GM04504 (cell line): Measurements from ENCODE around the gene CRELD1.
"Not testable (repeated sequence)": the region's sequence is repeated elsewhere in the genome, so short reads cannot be mapped to it uniquely, and the experiment has no call there.

Experiments
- DNase-seq: peaks from one replicate; pipeline ENCODE4 v3.0.0-alpha.2; 2012; ENCODE audit warnings: low read depth

Gene CRELD1

DNA sequence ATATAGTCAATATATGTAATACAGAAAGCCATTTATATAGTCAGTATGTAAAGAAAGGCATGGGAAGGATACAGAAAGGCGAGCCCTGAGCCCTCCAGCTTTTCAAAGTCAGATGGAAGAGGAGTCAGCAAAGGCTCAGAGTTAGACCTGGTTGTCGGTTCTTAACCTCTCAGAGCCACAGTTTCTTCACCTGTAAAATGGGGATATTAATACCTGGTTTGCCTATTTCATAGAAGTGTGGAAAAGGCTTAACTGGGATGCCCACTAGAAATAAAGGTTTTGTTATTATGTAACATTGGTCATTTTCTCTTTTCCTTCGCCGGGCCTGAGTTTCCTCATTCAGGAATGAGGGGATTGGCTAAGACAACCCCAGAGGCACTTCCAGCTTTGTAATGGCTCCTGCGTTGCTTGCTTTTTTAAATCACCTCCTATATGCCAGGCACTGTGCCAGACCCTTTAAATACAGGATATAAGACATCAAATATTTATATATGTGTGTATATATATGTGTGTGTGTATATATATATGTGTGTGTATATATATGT, 2.4 kb downstream of the CRELD1 start:
- DNase-seq: no peak

DNA sequence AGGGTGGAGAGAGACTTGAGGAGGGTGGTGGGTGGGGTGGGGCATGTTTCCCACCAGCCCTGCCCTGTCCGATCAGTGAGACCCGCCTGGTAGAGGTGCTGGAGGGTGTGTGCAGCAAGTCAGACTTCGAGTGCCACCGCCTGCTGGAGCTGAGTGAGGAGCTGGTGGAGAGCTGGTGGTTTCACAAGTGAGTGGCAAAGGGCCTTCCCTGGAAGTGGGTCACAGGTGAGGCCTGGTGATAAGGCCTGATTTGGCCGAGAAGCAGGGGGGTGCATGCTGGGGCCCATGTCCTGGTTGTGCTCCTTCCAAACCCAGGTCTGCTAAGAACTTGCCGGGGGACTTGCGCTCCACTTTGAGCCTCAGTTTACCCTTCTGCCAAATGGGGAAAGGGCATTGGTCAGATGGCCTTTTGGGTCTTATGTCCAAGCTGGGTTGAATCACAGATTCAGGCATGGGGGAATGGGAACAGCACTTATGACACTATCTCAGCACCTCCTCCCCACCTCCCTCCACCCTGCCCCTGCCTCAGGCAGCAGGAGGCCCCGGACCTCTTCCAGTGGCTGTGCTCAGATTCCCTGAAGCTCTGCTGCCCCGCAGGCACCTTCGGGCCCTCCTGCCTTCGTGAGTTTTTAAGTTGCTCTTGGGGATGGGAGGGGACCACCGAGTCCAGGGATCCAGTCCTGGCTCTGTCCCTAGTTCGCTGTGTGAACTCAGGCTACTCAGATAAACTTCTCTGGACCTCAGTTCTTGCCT, 4.0 kb downstream of the CRELD1 start:
- no peak for DNase-seq

DNA sequence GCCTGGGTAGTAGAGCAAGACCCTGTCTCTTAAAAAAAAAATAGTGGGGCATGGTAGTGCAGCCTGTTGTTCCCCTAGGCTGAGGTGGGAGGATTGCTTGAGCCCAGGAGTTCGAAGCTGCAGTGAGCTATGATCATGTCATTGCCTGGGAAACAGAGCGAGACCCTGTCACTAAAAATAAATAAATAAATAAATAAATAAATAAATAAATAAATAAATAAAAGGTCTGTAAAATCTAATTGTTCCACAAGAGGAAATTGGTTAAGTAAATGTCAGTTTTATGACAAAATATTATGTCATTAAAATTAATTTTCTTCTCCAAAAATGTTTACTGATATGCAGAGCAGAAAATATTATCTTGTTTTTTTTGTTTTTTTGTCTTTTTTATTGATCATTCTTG, 5.3 kb downstream of the CRELD1 start:
- no peak for DNase-seq

DNA sequence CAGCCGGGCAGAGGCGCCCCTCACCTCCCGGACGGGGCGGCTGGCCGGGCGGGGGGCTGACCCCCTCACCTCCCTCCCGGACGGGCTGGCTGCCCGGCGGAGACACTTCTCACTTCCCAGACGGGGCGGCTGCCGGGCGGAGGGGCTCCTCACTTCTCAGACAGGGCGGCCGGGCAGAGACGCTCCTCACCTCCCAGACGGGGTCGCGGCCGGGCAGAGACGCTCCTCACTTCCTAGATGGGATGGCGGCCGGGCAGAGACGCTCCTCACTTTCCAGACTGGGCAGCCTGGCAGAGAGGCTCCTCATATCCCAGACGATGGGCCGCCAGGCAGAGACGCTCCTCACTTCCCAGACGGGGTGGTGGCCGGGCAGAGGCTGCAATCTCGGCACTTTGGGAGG, 6.3 kb downstream of the CRELD1 start:
- not testable (repeated sequence) for DNase-seq

DNA sequence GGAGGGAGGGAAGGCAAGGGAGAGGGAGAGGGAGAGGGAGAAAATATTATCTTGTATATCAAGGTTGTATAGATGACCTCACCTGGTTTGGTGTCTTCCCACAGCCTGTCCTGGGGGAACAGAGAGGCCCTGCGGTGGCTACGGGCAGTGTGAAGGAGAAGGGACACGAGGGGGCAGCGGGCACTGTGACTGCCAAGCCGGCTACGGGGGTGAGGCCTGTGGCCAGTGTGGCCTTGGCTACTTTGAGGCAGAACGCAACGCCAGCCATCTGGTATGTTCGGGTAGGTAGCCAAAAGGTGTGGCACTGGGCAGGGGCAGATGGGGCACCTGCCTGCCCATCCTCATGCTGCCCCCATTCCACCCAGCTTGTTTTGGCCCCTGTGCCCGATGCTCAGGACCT, 7.1 kb downstream of the CRELD1 start:
- no peak for DNase-seq

DNA sequence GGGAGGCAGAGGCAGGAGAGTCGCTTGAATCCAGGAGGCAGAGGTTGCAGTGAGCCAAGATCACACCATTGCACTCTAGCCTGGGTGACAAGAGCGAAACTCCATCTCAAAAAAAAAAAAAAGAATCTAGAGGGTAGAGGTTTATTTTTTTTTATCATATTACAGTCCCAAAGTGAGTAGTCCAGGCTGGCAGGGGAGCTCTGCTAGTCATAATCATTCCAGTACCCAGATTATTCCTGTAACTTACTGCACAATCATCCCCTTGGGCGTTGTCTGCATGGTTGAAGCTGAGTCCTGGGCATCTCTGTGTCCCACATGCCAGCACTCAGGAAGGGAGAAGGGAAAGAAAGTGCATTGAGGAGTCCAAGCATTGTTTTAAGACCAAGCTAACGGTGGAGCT, 8.5 kb downstream of the CRELD1 start:
- DNase-seq: no peak

DNA sequence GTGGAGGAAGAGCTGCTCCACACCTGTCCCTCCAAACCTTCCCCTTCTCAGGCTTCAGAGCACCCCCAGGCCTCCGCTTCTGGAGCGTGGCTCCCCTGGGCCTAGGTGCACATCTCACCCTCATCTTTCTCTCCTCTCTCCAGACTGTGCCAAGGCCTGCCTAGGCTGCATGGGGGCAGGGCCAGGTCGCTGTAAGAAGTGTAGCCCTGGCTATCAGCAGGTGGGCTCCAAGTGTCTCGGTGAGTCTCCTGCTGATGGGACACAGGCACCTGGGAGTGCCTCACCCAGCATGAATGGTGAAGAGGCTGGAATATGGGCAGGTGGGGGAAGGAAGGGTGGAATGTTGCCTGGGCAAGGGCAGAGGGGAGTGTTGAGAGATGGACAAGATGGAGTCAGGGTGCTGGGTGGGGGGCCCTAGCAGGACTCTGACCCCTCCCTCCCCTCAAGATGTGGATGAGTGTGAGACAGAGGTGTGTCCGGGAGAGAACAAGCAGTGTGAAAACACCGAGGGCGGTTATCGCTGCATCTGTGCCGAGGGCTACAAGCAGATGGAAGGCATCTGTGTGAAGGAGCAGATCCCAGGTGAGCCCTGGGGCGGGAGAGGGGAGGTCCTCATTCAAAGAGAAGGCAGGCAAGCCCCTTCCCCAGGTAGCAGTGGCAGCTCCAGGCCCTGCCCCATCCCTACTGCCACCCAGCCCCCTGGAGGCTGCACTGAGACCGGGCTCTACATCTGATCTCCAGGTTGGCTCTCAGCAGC, 9.5 kb downstream of the CRELD1 start:
- DNase-seq: no peak

DNA sequence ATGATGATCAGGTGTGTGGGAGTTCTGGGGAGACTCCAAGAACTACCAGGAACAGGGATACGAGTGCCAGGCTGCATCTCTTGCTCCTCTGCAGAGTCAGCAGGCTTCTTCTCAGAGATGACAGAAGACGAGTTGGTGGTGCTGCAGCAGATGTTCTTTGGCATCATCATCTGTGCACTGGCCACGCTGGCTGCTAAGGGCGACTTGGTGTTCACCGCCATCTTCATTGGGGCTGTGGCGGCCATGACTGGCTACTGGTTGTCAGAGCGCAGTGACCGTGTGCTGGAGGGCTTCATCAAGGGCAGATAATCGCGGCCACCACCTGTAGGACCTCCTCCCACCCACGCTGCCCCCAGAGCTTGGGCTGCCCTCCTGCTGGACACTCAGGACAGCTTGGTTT, 10.6 kb downstream of the CRELD1 start:
- DNase-seq: no peak

DNA sequence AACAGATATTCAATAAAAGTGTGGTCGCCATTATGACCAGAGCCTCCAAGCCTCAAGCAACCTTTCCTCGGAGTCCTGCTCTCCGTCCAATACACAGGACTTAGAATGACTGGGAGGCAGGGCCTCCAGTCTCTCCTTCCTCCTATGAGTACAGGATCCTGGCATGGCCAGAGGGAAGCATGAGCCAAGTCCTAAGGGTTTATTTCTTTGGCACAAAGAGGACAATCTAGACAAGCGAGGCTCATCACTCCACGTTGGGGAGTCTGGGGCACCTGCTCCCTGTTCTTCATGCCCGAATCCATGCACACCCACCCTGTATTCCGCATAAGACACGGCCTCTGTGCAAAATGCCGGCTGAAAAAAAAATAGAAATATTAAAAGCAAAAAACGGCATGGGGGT, 11.7 kb downstream of the CRELD1 start:
- no peak for DNase-seq

DNA sequence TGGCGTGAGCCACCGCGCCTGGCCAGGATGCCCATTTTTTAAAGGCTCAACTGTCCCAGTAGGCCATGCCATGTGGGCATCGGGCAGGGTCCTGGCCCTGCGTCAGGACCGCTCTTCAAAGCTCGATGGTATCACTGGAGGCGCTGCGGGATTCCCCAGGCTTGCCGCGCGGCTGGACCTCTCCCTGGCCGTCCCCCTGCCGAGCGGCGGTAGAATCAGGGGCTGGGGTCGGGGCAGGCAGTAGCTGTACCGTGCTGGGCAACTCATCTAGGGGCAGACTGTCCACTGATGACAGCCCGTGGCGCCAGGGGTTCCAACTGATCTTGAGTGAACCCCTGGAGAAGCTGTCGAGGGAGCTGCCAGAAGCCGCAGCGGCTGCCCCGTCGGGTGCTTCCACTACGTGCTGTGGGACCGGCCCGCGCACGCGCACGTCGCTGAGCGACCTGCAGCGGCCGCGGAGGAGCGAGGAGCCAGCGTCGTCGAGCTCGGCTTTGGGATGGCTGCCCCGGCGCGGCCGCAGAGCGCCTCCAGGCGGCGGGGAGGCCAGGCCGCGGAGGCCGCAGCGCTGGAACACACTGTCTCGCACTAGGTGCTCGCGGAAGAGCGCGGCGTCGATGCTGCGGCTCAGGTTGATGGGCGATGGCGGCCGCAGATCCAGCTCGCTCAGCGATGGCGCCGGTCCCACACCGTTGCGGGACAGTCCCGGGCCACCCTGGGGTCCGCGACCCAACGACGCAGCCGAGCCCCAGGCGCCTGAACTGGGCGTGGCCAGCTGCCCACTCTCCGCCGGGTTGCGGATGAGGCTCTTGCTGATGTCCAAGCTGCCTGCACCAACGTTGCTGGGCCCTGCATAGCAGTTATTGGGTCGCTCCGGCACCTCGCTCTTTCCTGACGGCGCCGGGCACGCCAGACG, 12.7 kb downstream of the CRELD1 start:
- DNase-seq: peak; percentile 70

DNA sequence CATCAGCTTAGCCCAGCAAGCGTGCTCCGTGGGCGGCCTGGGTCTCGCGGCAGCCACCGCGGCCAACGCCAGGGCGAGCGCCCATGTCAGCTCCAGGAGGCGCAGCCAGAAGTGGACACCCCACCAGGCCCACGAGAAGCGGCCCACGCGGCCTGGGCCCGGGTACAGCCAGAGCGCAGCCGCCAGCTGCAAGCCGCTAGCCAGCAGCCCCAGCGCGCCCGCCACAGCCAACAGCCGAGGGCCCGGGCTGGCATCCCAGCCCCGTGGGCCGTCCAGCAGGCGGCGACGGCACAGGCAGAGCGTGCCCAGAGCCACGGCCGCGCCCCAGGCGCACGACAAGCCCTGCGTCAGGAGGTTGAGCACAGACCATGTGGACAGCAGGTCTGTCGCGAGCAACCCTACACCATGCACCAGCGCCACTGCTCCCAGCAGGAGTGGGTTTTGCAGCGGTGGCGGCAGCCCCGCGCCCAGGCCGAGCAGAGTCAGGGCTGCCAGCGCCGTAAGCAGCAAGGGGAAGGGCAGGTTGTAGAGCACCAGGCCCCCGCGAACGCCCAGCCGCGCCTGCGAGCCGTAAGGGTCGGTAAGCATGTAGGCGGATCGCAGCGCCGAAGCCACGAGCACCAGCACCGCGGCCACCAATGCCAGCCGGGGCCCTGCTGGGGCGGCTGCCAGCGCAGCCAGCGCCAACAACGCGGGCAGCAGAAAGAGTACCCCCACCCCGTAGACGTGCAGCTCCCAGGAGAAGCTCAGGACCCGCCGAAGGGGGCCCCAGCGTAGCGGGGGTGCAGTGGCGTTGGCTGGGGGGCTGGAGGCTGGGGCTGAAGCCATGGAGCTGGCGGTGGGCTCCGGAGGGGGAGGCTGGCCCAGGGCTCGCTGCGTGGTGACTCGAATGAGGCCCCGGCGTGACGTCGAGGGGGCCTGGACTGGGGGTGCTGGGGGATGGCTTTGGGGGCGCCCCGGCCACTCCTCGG, 13.7 kb downstream of the CRELD1 start:
- peak; percentile 47 for DNase-seq

DNA sequence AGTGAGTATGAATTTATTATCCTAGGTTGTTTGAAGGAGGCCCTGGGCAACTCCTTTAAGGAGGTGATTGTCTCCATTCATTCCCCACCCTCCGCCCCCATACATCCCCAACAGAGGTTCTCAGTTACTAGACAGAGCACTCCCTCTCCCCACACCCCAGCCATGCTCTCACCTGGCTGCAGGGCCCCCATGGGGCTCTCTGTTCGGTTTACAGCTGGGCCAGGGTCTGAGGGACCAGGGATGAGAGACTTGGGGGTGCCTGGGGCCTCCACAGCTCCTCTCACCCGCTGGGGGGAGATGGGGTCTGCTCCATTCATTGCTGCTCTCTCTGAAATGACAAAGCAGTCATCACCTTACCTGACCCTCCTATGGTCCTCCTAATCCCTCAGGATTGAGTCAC, 15.0 kb downstream of the CRELD1 start:
- no peak for DNase-seq

DNA sequence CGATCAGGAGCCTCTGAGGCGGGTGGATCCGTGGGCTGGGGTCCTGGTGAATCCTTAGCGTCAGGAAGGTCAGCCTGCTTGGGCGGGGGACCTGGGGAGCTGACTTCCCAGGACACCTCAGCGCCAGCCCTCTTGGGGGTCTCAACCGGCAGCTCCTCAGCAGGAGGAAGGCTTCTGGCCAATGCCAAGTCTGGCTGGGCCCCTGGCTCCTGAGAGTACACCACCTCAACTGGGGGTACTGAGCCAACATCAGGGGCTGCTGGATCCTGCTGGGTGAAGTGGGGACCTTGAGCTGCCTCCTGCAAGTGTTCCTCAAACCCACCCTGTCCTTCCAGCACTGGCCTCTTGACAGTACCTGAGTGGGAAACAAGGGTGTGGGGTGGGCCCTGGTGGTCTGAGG, 15.5 kb downstream of the CRELD1 start:
- DNase-seq: no peak

DNA sequence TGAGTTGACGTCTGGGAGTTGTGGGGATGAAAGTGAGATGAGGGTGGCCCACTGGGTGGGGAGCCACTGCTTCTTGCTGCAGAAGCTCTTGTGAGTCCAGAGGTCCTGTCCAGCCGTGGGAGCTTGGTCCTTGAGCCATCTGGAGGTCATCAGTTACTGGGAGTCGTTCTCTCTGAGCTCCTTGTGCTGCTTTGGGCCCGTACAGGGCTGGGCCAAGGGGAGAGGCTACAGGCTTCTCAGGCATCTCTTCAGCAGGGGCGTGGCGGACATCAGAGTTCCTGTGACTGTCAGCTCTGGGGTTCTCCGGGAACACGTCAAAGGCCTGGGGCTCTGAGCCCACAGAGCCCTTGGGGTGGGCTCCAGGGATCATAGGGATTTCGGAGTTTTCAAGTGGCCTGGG, 16.0 kb downstream of the CRELD1 start:
- no peak for DNase-seq

DNA sequence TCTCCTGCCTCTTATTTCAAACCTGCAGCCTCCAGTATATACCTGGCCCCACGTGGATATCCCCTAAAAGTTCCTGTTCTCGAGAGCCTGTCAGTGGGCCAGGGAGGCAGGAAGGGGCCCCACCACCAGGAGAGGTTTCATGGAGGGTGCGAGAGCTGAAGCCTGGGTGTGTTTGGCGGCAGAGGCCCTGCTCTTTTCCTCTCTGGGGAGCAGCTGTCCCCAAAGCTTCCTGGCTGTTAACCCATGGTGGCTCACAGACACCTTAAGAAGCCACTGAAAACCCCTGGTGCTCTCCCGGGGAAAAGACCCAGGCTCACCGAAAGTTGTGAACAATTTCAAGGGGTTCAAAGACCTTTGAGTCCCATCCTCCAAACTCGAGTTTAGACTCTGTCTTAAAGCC, 17.5 kb downstream of the CRELD1 start:
- DNase-seq: no peak

DNA sequence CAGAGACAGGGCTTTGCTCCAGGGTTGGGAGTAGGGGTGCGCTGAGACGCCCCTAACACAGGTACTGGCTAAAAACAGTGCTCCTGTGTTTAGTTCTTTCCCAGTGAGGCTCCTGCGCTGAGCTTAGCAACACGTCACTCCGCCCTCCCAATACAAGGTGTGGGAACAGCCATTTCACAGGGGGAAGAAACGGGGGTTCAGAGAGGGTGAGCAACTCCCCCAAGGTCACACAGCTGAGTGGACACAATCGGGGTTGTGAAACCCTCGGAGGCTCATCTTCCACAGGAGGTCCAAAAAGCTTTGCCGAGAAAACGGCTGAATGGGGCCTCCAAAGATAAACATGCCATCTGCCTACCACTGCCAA, 17.9 kb downstream of the CRELD1 start:
- no peak for DNase-seq

DNA sequence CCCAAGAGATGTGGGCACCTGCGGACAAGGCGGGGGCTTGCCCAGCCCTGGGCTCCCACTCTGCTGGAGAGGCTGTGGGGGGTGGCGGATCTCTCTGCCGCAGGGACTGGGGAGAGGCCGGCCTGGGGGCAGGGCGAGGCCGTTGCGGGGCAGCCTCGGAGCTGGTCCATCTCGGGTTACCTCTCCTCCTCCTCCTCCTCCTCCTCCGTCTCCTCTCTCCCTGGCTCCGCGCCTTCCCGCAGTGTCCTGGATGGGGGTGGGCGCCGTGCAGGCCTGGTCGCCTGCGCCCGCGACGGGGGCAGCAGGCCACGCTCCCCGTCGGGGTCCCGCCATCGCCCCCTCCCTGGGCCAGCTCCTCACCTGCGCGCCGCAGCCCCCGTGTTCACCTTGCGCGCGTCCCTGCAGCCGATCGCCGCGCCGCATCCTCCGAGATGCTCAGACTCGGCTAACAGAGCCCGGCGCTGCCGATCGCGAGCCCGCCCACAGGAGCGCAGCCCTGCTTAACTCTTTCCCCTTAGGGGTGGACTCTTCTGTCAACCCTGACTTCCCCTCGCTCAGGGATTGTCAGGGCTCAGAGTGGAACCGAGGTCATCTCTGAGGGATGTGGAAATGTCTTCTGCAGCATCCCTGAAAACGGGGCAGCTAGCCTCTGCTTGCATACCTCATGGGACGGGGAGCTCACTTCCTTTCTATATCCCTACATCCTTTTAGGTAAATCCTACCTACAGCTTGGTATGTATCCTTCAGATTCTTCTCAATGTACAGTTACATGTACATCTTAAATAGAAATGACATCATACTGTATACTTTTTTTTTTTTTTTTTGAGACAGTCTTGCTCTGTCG, 18.6 kb downstream of the CRELD1 start, which contains the start of gene PRRT3:
Gene PRRT3 (minus strand): TSS at position 447 of the 844 bp plus-strand sequence. CDS start 2,293 bp downstream, outside the sequence.
- no peak for DNase-seq

DNA sequence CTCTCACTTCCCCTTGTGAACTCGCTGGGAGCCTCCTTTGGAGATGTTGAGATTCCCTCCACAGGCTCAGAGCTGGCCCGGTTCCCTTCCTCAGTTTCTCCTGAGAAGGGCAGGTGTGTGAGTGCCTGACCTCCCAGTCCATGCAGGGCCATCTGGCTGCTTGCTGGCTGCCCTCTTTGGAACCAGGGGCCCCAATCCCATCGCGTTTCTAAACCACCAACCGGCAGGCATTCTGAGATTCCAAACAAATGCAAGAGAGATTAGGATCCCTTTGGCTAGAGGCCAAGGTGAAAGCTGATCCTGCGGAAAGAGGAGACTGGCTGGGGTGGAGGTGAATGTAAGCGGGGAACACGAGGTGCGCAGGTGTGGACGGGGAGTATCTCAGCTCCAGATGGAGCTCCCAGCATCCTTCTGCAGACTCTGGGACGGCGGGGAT, 21.5 kb downstream of the CRELD1 start:
- no peak for DNase-seq

DNA sequence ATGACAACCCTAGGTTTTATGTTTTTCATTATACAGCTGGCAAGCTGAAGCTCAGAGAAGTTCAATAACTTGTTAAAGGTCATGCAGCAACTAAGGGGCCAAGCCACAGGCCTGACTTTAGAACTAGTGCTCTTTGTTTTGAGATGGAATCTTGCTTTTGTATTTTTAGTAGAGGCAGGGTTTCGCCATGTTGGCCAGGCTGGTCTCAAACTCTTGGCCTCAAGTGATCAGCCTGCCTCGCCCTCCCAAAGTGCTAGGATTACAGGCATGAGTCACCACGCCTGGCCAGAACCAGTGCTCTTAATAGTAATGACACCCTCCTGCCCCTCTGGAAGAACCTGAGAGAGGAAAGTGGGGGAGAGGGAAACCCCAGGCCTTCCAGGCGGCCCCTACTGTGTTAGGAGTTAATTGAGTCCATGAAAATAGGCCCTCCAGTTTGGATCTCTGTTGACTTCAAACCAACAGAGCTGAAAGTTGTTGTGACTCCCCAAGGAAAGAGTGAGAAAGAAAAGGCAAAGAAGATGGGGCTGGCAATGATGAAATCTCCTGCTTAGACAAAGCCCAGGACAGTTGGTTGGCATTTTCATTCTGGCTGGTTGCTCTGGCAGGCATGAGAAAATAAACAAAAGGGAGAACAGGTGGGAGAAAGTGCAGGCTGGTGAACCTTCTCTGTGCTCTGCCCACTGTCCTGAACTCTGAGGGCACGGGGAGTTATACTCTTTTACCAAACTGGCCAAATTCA, 22.1 kb downstream of the CRELD1 start:
- DNase-seq: no peak
